DOHH2 (cell line): ENCODE data around the gene ZDHHC5.

Experiments used
- H3F3A ChIP-seq: fragments of 200-600 bp; sonication (generic), shearing (Covaris generic); 2 replicates; pipeline ENCODE4 v1.6.0; 2016; ENCODE audit warnings: antibody characterized with exemption, mild to moderate bottlenecking; ENCODE audit not compliant: control insufficient read depth, insufficient read depth
- H3K27ac ChIP-seq: fragments of 200-600 bp; sonication (generic); 2 replicates; pipeline ENCODE4 v1.5.1; 2014; ENCODE audit warnings: low read depth, mild to moderate bottlenecking, low read length, moderate library complexity
- H3K27me3 ChIP-seq: fragments of 200-600 bp; sonication (generic); 2 replicates; pipeline ENCODE4 v1.6.1; 2014; ENCODE audit warnings: mild to moderate bottlenecking, low read length, mixed read lengths; ENCODE audit not compliant: control insufficient read depth
- H3K36me3 ChIP-seq: fragments of 200-600 bp; sonication (generic); 2 replicates; pipeline ENCODE4 v1.6.1; 2014; ENCODE audit warnings: mild to moderate bottlenecking, low read length, moderate library complexity, mixed read lengths; ENCODE audit not compliant: control insufficient read depth
- H3K4me1 ChIP-seq: fragments of 200-600 bp; sonication (generic); 2 replicates; pipeline ENCODE4 v1.6.1; 2014; ENCODE audit warnings: mild to moderate bottlenecking, low read length, mixed read lengths; ENCODE audit not compliant: control insufficient read depth
- H3K4me2 ChIP-seq: fragments of 200-600 bp; sonication (generic); 2 replicates; pipeline ENCODE4 v1.6.0; 2014; ENCODE audit warnings: mild to moderate bottlenecking, low read length, moderate library complexity
- H3K4me3 ChIP-seq: fragments of 200-600 bp; sonication (generic); 2 replicates; pipeline ENCODE4 v1.5.1; 2014; ENCODE audit warnings: mild to moderate bottlenecking, low read length, mixed read lengths
- H3K79me2 ChIP-seq: fragments of 200-600 bp; sonication (generic); 2 replicates; pipeline ENCODE4 v1.6.1; 2014; ENCODE audit warnings: mild to moderate bottlenecking, low read length, mixed read lengths; ENCODE audit not compliant: control insufficient read depth
- H3K9me2 ChIP-seq: fragments of 200-600 bp; sonication (generic); replicated peaks from 2 replicates; pipeline ENCODE4 v1.6.1; 2014; ENCODE audit warnings: mild to moderate bottlenecking, low read length, mixed read lengths; ENCODE audit not compliant: control insufficient read depth
- H3K9me3 ChIP-seq: fragments of 200-600 bp; sonication (generic); 2 replicates; pipeline ENCODE4 v1.6.1; 2014; ENCODE audit warnings: antibody characterized with exemption, low read length, mixed read lengths; ENCODE audit not compliant: control insufficient read depth, insufficient read depth
- H4K20me1 ChIP-seq: fragments of 200-600 bp; sonication (generic); 2 replicates; pipeline ENCODE4 v1.6.0; 2014; ENCODE audit warnings: low read depth, mild to moderate bottlenecking, antibody characterized with exemption, low read length, moderate library complexity; ENCODE audit not compliant: control insufficient read depth, insufficient read depth
- CTCF ChIP-seq: fragments of 200-600 bp; sonication (generic); IDR thresholded peaks from one replicate; pipeline ENCODE4 v1.5.1; 2014; ENCODE audit warnings: antibody characterized with exemption, mild to moderate bottlenecking, low read depth, low read length; ENCODE audit not compliant: poor library complexity, severe bottlenecking
- EZH2phosphoT487 ChIP-seq: fragments of 200-600 bp; sonication (generic); IDR thresholded peaks from 2 replicates; pipeline ENCODE4 v1.6.1; 2017; ENCODE audit warnings: borderline replicate concordance, mild to moderate bottlenecking, antibody characterized with exemption, low read length, moderate library complexity, mixed read lengths

ZDHHC5 gene

GRCh38 chr11:57640068-57640800 lies 27.7 kb upstream of the ZDHHC5 start:
- no peak for TF ChIP-seq CTCF
- no peak for TF ChIP-seq EZH2phosphoT487
- Histone ChIP-seq H3F3A (no peaks in the 10 kb centered on the region), H3K9me3 (no peaks in the 10 kb centered on the region), H3K36me3 (no peaks in the 10 kb centered on the region), H4K20me1 (no peaks in the 10 kb centered on the region), H3K9me2 (no peaks in the 10 kb centered on the region), H3K4me1 (no peaks in the 10 kb centered on the region), H3K27me3 (peaks cover 28% of the 10 kb centered on the region; the same call in 1 of the 2 replicates), H3K27ac (no peak overlapping the region), H3K4me3 (no peak overlapping the region), H3K79me2 (no peaks in the 10 kb centered on the region), H3K4me2 (no peak overlapping the region)

- H3K9me3 ChIP-seq = no peaks in the 10 kb centered on the region
- H3K27ac ChIP-seq = no peak overlapping the region
- no peaks in the 10 kb centered on the region for H3K36me3 ChIP-seq
- peaks cover 35% of the 10 kb centered on the region for H3K27me3 ChIP-seq
- no peaks in the 10 kb centered on the region for H3K79me2 ChIP-seq
- H3K4me2 ChIP-seq = no peak overlapping the region
- H3F3A ChIP-seq = no peaks in the 10 kb centered on the region
- H3K4me1 ChIP-seq = no peaks in the 10 kb centered on the region
- TF ChIP-seq EZH2phosphoT487 = no peak
- peak; percentile 31 for TF ChIP-seq CTCF
- H3K9me2 ChIP-seq = no peaks in the 10 kb centered on the region
- no peaks in the 10 kb centered on the region for H4K20me1 ChIP-seq
- H3K4me3 ChIP-seq = no peak overlapping the region
These were observed 26.7 kb upstream of the ZDHHC5 start for GRCh38 chr11:57641011-57641807.

GRCh38 chr11:57643802-57644201 lies 24.1 kb upstream of the ZDHHC5 start:
- Histone ChIP-seq H3K36me3 (no peaks in the 10 kb centered on the region), H3F3A (no peaks in the 10 kb centered on the region), H4K20me1 (no peaks in the 10 kb centered on the region), H3K9me3 (no peaks in the 10 kb centered on the region), H3K79me2 (no peaks in the 10 kb centered on the region), H3K27ac (no peak overlapping the region), H3K4me1 (peaks cover 9% of the 10 kb centered on the region), H3K4me3 (no peak overlapping the region), H3K27me3 (peaks cover 55% of the 10 kb centered on the region), H3K9me2 (no peaks in the 10 kb centered on the region), H3K4me2 (no peak overlapping the region)
- no peak for TF ChIP-seq CTCF
- no peak for TF ChIP-seq EZH2phosphoT487
